ENCODE results near the gene KCNMA1. TPM values are rescaled to one million over a fixed set of nuclear protein-coding genes. Genes with fewer than 3 reads are reported as not detected.
A peak's percentile ranks its signal among the peaks of the same experiment; 100 is the strongest.

The KCNMA1 gene
- total RNA-seq, 1 donor from 2014 or later: 41.3 TPM

DNA sequence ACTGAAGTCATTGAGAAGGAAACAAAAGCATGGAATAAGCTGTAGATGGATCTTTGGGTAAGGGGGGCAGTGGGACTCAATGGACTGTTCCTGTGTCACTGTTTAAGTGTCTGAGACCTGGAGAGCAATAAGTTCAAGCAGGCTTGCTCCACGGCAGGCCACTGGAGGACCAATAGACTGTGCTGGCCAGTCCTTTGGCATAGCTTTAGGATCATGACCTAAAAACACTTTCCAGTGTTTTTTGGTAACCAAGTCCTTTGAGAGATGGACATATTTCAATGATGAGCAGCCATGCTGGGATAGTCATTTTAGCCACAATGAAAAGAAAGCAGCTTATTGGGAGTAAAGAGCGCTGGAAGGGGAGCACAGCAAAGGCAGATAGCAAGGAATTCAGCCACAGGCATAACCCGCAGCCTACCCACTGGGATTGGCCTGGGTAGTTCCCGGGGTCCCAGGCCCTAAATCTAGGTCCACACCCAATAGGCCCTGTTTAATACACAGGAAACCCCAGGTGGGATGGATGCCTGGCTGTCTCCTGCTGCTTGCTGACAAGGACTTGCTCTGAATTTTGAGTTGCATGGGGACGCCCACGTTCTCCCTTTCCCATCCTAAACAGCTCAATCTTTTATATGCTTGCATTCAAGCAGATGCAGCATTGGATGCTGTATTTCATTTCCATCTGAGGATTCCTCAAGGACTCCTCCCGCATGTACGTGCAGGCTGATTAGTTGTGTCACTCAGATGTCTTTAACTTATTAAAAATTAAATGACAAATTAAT is 727.2 kb downstream of the KCNMA1 start:
- no peaks in the 10 kb centered on the region for H3K4me1 ChIP-seq
- H3K27ac ChIP-seq: no peak overlapping the region
- no peak overlapping the region for H3K4me3 ChIP-seq
- TF ChIP-seq, protein P1, sequence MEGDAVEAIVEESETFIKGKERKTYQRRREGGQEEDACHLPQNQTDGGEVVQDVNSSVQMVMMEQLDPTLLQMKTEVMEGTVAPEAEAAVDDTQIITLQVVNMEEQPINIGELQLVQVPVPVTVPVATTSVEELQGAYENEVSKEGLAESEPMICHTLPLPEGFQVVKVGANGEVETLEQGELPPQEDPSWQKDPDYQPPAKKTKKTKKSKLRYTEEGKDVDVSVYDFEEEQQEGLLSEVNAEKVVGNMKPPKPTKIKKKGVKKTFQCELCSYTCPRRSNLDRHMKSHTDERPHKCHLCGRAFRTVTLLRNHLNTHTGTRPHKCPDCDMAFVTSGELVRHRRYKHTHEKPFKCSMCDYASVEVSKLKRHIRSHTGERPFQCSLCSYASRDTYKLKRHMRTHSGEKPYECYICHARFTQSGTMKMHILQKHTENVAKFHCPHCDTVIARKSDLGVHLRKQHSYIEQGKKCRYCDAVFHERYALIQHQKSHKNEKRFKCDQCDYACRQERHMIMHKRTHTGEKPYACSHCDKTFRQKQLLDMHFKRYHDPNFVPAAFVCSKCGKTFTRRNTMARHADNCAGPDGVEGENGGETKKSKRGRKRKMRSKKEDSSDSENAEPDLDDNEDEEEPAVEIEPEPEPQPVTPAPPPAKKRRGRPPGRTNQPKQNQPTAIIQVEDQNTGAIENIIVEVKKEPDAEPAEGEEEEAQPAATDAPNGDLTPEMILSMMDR (IDR thresholded peaks at IDR 0.05): no peak
- DNase-seq (no peak), ATAC-seq (no peak)
- no peaks in the 10 kb centered on the region for H3K36me3 ChIP-seq
- no peaks in the 10 kb centered on the region for H3K27me3 ChIP-seq (ENCODE audit: low read depth)
- intact Hi-C loops (cut with DNase I): no loop called here
- no peaks in the 10 kb centered on the region for H3K9me3 ChIP-seq

DNA sequence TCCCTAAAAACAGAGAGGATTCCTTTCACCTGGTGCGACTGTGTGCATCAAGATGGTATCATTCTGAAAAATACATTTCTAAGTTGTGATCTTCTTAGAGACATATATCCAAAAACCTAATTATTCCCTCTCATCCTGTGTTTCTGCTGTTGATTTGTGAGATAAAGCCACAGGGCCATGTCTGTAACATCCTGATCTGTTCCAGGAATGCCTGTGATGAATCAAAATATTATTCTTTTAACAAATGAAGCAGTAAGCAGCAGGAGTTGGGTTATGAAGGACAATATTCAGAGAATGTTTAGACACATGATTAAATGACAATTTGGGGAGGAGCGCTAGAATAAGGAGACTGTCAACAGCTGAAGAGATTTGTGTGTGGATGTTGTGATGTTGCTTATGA is 731.4 kb downstream of the KCNMA1 start:
- ATAC-seq: no peak
- DNase-seq: no peak
- no peaks in the 10 kb centered on the region for H3K27me3 ChIP-seq (ENCODE audit: low read depth)
- no peak overlapping the region for H3K4me3 ChIP-seq
- intact Hi-C loops (cut with DNase I): no loop called here
- no peak overlapping the region for H3K27ac ChIP-seq
- H3K36me3 ChIP-seq: no peaks in the 10 kb centered on the region
- no peaks in the 10 kb centered on the region for H3K9me3 ChIP-seq
- TF ChIP-seq, protein P1 (IDR thresholded peaks at IDR 0.05): no peak
- H3K4me1 ChIP-seq: no peaks in the 10 kb centered on the region

DNA sequence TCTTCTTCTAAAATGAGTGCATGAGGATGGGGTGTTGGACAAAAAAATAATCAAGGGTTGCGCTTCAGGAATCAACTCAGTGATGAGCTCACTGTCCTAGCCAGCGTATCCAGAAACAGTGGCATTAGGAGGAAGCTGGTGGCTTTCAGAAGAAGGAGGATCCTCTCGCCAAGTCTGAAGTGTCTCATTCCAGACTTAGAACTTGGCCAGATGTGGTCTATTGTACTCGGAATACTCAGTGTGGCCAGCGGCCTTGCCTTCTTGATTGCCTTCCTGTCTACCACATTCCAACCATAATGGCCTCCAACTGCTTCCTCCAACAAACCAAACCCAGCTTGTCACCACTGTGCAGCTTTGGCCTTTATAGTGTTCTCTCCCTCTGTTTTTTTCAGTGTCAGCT is 732.4 kb downstream of the KCNMA1 start:
- intact Hi-C loops (cut with DNase I): no loop called here
- TF ChIP-seq, protein P1 (IDR thresholded peaks at IDR 0.05): no peak
- Histone ChIP-seq H3K4me3 (no peak overlapping the region), H3K27ac (no peak overlapping the region), H3K9me3 (no peaks in the 10 kb centered on the region), H3K4me1 (no peaks in the 10 kb centered on the region), H3K36me3 (no peaks in the 10 kb centered on the region), H3K27me3 (ENCODE audit: low read depth) (no peaks in the 10 kb centered on the region)
- ATAC-seq (no peak), DNase-seq (no peak)

DNA sequence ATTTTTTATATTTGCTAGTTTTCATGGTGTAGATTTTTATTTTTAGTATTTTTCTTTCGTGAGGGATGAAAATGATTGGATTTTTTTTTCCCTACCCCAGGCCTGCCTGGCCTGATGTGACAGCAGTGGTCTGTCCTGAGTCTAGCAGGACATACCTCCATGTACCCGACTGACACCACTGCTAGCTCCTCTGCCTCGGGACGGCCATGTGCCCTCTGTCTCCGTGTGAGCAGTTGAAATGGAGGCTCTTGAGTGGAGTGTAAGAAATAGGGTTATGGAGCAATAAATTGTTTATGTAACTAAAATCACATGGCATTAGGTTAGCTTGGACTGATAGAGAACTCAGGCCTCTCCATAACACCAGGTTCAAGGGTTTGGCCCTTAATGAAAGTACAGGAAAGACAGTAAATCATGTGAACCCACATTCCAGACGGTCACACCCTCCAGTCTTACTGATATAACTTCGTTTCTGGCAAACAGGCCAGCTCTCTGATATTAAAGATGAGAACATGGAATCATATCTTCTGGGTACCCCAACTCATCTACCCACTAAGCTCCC is 734.1 kb downstream of the KCNMA1 start:
- TF ChIP-seq, protein P1 (IDR thresholded peaks at IDR 0.05): no peak
- Histone ChIP-seq H3K27ac (no peak overlapping the region), H3K9me3 (no peaks in the 10 kb centered on the region), H3K4me1 (no peaks in the 10 kb centered on the region), H3K4me3 (no peak overlapping the region), H3K36me3 (no peaks in the 10 kb centered on the region), H3K27me3 (ENCODE audit: low read depth) (no peaks in the 10 kb centered on the region)
- ATAC-seq (no peak), DNase-seq (no peak)
- intact Hi-C loops (cut with DNase I): no loop called here

DNA sequence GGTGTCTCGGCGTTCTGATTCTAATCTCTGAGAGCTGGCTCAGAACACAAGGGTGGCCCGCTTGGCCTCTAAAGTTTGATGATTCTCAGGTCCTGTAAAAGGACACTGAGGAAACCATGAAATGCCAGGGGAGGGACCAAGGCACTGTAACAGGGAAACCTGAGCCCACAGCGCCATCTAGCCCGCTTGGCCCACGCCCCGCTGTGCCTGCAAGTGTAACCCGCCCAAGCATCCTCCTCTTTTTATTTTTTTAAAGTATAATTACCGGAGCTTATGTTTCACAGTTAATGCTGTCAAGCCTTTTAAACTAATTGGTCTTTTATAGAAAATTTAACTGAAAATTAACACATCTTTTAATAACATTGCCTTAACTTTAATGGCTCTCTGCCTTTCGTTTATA is 734.7 kb downstream of the KCNMA1 start:
- Histone ChIP-seq H3K27me3 (ENCODE audit: low read depth) (no peaks in the 10 kb centered on the region), H3K9me3 (no peaks in the 10 kb centered on the region), H3K4me1 (no peaks in the 10 kb centered on the region), H3K36me3 (no peaks in the 10 kb centered on the region), H3K4me3 (no peak overlapping the region), H3K27ac (no peak overlapping the region)
- ATAC-seq (peak in 1 of 2 donors; percentile 68), DNase-seq (peak; percentile 47)
- TF ChIP-seq, protein P1 (IDR thresholded peaks at IDR 0.05): no peak
- intact Hi-C loops (cut with DNase I): no loop called here
